ENCODE results near the gene RPL18.

- TF ChIP-seq, protein P1, sequence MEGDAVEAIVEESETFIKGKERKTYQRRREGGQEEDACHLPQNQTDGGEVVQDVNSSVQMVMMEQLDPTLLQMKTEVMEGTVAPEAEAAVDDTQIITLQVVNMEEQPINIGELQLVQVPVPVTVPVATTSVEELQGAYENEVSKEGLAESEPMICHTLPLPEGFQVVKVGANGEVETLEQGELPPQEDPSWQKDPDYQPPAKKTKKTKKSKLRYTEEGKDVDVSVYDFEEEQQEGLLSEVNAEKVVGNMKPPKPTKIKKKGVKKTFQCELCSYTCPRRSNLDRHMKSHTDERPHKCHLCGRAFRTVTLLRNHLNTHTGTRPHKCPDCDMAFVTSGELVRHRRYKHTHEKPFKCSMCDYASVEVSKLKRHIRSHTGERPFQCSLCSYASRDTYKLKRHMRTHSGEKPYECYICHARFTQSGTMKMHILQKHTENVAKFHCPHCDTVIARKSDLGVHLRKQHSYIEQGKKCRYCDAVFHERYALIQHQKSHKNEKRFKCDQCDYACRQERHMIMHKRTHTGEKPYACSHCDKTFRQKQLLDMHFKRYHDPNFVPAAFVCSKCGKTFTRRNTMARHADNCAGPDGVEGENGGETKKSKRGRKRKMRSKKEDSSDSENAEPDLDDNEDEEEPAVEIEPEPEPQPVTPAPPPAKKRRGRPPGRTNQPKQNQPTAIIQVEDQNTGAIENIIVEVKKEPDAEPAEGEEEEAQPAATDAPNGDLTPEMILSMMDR (IDR thresholded peaks at IDR 0.05 in 4 of 5, conservative IDR thresholded peaks at IDR 0.05 in 1 of 5), result no peak
- no peak for TF ChIP-seq POLR2A (IDR thresholded peaks at IDR 0.05)
Observed at GRCh38 chr19:48575931-48576622, 42.9 kb downstream of the RPL18 start.

Measured in gastrocnemius medialis (tissue), 4 donors.